Raji (cell line): Measurements from ENCODE around the gene EXO1.

Experiments used
- POLR2A ChIP-seq: IDR thresholded peaks from 2 replicates; pipeline ENCODE4 v1.6.1; 2011; ENCODE audit warnings: low read depth, low read length, control low read depth; ENCODE audit not compliant: insufficient read depth

EXO1 gene

DNA sequence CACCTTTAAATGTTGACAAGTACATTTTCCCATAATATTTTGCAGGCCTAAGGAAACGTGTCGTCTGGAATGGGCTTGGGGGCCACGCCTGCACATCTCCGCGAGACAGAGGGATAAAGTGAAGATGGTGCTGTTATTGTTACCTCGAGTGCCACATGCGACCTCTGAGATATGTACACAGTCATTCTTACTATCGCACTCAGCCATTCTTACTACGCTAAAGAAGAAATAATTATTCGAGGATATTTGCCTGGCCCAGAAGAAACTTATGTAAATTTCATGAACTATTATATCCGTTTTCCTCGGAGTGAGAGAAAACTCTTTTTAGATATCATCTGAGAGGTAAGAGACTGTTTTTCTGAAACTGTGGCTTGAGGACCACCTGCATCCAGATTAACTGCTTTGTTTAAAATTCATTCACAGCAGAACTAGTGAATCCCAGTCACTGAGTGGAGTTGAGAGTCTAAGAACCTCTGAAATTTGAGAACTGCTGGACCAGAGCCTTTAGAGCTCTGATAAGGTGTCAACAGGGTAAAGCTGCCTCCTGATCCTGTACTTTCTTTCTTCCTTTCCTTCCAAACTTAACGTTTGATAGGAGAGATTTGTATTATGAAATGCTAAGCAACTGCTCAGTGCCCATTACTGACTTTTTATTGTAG lies 811 bp downstream of the EXO1 start:
- TF ChIP-seq POLR2A: no peak

DNA sequence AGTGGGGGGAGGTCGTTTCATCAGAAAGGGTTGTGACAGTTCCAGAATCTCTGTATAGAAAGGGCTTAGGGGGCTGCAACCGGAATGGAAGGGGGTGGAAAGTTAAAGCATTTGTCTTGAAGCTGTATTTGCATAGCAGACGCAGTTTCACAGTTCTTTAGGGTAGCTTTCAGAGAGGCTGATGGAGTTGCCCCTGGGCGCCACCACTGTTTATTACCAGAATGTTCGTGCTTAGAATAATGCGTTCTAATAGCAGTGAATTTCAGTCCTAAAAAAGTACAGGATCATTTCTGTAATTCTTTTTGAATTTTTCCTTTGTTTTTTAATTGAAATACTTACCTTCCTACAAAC lies 1.3 kb downstream of the EXO1 start:
- TF ChIP-seq POLR2A: no peak

DNA sequence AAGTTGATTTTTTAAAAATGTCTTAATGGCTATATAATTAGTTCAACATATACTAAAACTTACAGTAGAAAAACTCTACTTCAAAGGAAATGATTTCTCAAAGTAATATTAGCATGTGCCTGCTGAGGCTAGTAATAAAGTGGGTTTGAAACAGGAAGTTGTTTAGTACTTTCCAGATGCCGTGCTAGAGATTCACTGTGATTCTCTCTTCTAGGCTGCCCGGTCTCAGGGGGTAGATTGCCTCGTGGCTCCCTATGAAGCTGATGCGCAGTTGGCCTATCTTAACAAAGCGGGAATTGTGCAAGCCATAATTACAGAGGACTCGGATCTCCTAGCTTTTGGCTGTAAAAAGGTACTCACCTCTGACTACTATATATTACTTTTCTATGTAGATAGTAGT lies 9.1 kb downstream of the EXO1 start:
- TF ChIP-seq POLR2A: no peak

DNA sequence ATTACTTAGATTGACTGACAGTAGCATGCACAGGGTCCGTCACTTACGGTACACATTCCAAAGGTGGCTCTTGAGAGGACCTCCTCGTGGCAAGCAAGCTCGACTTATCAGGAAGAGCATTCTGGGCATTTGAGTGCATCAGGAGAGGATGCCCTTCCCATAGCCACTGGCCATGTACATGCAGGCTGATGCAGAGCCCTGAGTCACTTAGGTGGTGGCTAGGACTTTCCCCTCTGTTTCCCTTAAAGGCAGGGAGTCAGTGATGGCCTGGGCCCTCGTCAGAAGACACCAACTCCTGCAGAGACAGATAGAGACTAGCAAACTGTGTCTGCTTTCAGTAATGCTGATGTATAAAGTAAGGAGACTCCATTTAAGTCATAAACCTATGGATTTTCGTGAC lies 12.9 kb downstream of the EXO1 start:
- no peak for TF ChIP-seq POLR2A

DNA sequence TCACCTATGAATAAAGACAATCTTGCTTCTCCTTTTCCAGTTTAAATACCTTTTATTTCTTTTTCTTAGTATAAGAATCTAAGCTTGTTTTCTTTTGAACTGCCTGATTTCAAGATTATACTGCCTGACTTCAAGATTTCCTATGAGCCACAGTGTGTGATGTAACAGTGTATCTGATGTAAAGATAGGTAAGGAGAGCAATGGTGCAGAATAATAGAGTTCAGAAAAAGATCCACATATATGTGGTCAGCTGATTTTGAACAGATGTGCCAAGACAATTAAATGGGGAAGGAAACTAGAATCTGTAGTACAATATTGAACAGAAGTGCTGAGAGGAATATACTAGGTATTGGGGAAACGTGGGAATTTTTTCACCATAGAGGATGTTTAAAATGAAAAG lies 21.0 kb downstream of the EXO1 start:
- no peak for TF ChIP-seq POLR2A

DNA sequence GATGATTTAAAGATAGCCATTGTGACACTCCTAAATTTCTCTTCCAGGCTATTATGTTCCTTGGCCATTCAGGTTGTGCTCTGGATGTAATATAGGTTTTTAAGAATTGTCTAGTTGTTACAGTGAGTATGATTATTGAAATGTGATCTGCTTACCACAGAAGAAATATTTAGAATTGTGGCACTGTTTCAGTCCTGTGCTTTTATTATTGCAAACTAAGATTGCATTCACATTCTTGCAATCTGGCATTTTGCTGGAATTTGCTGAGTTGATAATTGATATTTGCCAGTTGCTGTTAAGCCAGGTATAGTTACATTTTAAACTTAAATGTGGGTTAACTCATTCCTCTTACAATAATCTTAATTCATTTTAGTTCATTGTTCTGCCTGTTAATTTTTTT lies 22.3 kb downstream of the EXO1 start:
- TF ChIP-seq POLR2A: no peak

DNA sequence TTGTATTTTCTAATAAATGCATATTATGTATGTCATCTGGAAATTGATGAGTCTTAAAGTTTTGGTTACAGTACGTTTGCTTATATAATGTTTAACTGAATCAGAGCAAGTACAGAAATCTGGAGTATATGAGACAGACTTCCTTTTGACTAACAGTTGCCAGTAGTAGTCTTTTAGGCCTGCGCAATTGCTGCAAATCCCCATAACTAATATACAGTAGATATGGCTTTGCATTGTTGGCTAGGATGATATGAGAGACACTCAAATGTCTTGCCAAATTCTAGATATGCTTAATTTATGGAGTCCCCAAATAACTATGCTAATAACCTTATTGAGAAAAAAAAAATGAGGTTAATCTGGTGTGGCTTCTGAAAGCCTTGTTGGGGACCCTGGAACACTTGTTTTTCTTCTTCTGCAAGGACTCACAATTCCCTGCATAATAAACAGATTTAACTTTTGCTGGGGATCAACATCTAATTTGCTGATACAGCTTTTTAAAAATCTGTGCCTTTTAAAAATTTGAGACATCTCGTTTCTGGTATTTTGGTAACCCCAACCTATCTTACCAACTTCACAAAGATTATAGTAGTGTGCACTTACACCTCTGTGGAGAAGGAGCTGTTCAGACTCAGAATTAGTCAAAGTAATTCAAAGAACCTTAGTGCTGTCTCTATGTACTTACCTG lies 22.9 kb downstream of the EXO1 start:
- TF ChIP-seq POLR2A: no peak

DNA sequence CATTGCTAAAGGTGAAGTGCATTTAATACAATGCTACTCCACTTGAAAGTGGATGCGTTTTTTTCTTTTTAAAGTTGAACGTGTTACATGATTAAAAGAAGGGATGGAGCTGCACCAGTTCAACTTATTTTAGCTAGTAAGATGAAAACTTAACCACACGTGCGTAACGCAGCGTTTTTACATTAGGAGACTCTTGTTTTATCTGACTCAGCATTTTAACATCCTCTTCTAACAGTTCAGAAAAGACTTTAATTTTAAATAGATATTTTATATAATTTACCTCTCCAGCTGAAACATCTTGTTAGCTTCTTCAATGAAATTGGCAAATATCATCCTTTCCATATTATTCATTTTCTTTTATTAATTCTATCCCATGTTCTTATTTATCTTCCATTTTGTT lies 33.4 kb downstream of the EXO1 start:
- TF ChIP-seq POLR2A: no peak

DNA sequence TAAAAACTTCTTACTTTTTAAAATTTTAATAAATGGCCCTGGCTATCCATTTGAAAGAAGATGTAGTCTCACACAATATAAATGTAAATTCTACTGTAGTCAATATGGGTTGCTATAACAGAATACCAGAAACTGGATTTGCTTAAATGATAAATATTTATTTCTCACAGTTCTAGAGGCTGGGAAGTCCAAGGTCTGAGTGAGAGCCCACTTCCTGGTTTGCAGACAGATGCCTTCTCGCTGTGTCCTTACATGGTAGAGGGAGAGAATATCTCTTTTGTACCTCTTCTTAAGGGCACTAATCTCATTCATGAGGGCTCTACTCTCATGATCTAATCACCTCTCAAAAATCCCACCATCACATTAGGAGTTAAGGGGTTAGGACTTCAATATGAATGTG lies 35.2 kb downstream of the EXO1 start:
- no peak for TF ChIP-seq POLR2A

DNA sequence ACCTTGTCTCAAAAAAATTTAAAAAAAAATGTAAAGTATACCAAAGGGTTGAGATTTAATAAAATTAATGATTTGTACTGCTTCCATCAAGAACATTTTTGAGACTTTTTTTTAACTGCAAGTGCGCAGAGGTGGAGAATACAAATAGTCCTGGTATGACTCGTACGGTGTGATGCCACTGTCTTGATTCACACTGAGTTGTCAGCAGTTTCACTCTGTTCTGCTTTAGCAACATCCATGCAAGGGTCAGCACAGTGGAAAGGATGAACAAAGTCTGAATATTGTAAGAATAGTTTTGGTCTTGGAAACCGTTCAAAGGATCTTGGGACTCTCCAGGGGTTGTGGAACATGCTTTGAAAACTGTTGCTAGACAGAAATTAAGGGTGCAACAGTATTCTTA lies 40.2 kb downstream of the EXO1 start:
- TF ChIP-seq POLR2A: no peak

DNA sequence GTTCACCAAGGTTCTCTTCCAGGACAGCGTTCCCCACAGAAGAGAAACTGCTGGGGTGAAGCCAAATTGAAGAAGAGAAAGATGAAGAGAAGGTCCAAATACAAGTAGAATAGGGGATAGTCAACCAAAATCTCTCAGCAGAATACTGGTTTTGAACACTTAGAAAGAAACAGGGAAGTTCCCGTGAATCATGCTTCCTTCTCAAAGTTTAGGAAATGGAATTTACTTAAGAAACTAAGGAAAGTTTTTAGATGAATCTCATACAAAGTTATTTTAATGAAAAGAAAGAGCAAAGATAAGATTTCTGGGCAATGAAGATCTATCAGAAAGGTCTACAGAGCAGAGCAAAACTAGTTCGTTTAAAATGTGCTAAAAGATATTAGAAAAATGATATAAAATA lies 43.3 kb downstream of the EXO1 start:
- TF ChIP-seq POLR2A: no peak

DNA sequence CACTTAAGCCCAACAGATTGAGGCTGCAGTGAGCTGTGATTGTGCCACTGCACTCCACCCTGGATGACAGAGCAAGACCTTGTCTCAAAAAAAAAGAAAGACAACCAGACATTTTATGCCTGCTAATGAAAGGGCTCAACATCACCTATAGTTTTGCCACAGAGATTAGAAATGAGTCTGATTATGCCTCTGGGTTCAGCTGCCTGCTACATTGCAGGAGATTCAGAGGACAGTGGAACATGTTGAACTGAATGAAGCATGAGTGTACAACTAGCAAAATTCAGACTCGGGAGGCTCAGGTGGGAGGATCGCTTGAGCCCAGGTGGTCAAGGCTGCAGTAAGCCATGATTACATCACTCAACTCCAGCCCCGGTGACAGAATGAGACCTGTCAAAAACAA lies 46.0 kb downstream of the EXO1 start:
- no peak for TF ChIP-seq POLR2A

DNA sequence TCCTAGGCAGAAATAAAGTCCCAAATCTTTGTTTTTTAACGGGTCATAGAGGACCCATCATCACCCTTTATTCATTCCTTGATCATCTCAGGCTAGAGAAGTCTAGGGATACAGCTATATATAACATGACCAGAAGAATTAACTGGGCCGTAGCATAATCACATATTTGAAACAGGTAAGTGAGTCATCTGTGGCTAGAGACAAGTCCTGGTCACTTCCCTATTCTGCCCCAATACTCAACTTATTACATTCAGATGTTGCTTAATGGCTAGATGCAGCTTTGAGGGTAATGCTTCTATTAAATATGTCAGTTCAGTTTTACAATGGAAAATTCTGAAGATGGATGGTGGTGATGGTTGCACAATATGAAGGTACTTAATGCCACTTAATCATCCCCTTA lies 47.0 kb downstream of the EXO1 start:
- TF ChIP-seq POLR2A: no peak

DNA sequence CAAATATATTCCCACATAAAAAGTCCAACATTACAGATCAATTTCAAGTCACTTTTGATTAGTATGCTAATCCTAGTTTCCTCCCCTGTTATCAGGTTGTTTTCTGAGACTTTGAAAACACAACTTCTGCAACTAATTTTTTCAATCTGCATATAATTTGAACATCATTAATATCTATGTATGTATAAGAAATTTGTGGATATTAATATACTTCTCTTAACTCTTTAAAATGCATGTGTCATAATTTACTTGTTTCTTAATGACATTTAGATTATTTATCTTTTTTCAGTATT lies 48.6 kb downstream of the EXO1 start:
- TF ChIP-seq POLR2A: no peak

DNA sequence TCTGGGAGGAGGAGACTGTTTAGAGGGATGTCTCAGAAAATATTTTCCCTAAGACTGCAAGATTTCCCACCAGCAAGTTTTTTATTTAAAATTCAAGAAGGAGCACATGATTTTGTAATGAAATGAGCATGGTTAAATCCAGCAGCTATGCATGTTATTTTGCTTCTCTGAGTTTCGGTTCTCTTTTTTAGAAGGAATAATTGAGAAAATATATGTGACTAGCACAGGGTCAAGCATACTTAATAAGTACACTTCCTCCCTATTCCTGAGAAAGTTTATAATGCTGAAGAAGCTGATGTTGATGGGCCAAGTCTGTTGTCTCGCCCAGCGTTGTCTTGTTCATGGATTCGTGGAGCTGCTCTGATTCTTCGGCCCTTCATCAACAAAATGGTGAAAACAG lies 51.2 kb downstream of the EXO1 start:
- TF ChIP-seq POLR2A: no peak

DNA sequence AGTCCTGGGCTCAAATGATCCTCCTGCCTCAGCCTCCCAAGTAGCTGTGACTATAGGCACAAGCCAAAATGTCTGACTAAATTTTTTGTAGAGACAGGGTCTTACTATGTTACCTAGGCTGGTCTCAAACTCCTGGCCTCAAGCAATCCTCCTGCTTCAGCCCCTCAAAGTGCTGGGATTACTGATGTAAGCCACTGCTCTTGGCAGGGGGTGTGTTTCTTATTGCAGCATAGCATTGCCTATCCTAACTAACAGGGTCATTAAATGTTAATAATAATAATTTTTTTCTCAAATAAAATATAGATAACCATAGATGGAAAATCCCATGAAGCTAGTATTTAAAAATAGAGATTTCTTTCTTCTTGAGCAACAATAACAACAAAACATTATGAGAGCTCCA lies 52.4 kb downstream of the EXO1 start:
- TF ChIP-seq POLR2A: no peak

DNA sequence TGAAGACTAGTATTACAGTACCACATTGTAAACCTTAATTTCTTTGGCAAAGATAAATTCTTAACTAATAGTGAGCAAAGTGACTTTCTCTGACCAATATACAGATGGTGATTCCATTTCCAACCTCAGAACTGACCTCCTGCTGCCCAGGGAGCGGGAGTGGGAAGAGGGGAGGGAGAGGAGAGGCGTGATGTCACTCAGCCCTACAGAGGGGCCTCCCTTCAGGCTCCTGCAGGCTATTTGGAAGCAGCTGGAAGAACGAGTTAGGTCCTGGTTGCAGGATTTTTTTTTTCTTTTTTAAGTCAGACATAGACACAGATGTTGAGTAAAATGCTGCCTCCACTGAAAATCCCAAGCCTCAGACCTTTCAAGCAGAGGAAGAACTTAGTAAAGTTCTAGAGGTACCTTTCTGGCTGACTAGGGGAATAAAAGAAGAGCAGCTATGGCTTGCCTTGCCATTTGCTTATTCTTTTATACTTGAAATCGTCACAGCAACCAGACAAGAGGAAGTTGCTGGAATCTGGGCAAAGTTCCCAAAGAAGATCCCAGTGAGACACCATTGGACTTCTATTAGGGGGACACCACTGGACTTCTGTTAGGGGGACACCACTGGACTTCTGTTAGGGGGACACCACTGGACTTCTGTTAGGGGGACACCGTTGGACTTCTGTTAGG lies 54.5 kb downstream of the EXO1 start:
- TF ChIP-seq POLR2A: no peak
